B cell (primary cell): ENCODE data around the gene SORD.
"Not testable (repeated sequence)": the region's sequence is repeated elsewhere in the genome, so short reads cannot be mapped to it uniquely, and the experiment has no call there.

Source experiments
- EZH2 ChIP-seq: IDR thresholded peaks from 2 replicates; pipeline ENCODE4 v1.6.1; 2012; ENCODE audit warnings: borderline replicate concordance, low read depth, mild to moderate bottlenecking, moderate library complexity, low read length; ENCODE audit not compliant: insufficient read depth, poor library complexity, severe bottlenecking
- TF ChIP-seq, protein P1 (sequence below): fragments of 200-600 bp; IDR thresholded peaks from one replicate; pipeline ENCODE4 v1.8.0; 2022; ENCODE audit warnings: antibody characterized with exemption, mild to moderate bottlenecking

DNA sequence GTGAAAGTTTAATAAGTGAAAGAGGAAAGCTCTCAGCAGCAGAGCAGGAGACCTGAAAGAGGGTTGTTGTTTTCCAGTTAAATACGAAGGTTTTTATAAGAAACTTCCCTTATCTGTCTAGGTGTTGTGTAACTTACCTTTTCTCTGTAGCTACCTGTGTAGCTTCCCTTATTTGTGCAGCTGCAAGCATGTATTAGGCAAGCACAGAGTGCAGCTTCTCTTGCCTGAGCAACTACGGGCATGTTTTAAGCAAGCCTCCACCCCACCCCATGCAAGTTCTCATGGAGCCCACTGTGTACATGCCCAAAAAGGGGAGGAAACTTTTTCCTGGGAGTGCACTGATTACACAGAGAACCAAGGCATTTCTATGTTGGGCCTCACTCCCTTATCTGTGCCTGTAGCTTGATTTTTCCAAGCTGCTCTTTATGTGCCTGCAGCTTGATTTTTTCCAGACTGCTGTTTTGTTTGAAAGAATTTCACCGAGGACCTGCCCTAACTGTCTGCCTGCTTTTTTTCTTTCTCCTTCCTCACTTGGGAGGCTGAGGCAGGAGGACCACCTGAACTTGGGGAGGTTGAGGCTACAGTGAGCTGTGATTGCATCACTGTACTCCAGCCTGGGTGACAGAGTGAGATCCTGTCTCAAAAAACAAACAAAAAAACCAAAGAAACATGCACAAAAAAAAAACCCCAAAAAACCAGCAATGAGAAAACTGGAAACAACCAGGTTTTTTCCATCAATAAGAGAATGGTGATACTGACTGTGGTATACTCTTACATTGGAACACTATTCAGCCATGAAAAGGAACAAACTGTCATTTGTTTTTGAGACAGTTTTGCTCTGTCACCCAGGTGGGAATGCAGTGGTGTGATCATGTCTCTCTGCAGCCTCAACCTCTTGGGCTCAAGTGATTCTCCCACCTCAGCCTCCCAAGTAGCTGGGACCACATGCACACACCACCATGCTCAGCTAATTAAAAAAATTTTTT is 36.0 kb downstream of the SORD start:
- TF ChIP-seq, protein P1, sequence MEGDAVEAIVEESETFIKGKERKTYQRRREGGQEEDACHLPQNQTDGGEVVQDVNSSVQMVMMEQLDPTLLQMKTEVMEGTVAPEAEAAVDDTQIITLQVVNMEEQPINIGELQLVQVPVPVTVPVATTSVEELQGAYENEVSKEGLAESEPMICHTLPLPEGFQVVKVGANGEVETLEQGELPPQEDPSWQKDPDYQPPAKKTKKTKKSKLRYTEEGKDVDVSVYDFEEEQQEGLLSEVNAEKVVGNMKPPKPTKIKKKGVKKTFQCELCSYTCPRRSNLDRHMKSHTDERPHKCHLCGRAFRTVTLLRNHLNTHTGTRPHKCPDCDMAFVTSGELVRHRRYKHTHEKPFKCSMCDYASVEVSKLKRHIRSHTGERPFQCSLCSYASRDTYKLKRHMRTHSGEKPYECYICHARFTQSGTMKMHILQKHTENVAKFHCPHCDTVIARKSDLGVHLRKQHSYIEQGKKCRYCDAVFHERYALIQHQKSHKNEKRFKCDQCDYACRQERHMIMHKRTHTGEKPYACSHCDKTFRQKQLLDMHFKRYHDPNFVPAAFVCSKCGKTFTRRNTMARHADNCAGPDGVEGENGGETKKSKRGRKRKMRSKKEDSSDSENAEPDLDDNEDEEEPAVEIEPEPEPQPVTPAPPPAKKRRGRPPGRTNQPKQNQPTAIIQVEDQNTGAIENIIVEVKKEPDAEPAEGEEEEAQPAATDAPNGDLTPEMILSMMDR: not testable (repeated sequence)
- not testable (repeated sequence) for TF ChIP-seq EZH2
